GM12892 (cell line): ENCODE results near the gene PRR35.

Experiments
- DNase-seq: peaks from one replicate; pipeline ENCODE4 v3.0.0; 2011; ENCODE audit not compliant: insufficient read length
- FAIRE-seq: peaks from 2 replicates; lab custom pipeline; 2011; peaks lifted over from hg19 to GRCh38; lab: Jason Lieb, UNC
- POLR2A ChIP-seq: IDR thresholded peaks from 2 replicates; pipeline ENCODE4 v1.6.1; 2011; ENCODE audit warnings: low read depth, low read length, control low read depth
- POLR2AphosphoS5 ChIP-seq: IDR thresholded peaks from 2 replicates; pipeline ENCODE4 v1.6.1; 2011; ENCODE audit warnings: low read depth, low read length, control low read depth
- TAF1 ChIP-seq: IDR thresholded peaks from 2 replicates; pipeline ENCODE4 v1.6.1; 2011; ENCODE audit warnings: low read depth, mild to moderate bottlenecking, control low read depth, low read length, borderline replicate concordance

PRR35 gene

GRCh38 chr16:529012-529575 is 31.1 kb upstream of the PRR35 start:
- no peak for DNase-seq
- TF ChIP-seq POLR2AphosphoS5 = no peak
- TF ChIP-seq POLR2A = no peak
- no peak for TF ChIP-seq TAF1
- FAIRE-seq = no peak

- TF ChIP-seq POLR2A (no peak), TAF1 (no peak), POLR2AphosphoS5 (no peak)
- no peak for FAIRE-seq
Observed at GRCh38 chr16:530111-530817, 29.9 kb upstream of the PRR35 start.

GRCh38 chr16:531494-532125 is 28.6 kb upstream of the PRR35 start:
- FAIRE-seq = no peak

More at GRCh38 chr16:530111-530817, 29.9 kb upstream of the PRR35 start:
- DNase-seq = no peak

GRCh38 chr16:533391-534123 is 26.6 kb upstream of the PRR35 start:
- DNase-seq (no peak), FAIRE-seq (no peak)
- no peak for TF ChIP-seq POLR2A
- TF ChIP-seq POLR2AphosphoS5 = no peak
- TF ChIP-seq TAF1 = no peak

More at GRCh38 chr16:531494-532125, 28.6 kb upstream of the PRR35 start:
- no peak for DNase-seq
- TF ChIP-seq POLR2A (no peak), TAF1 (no peak), POLR2AphosphoS5 (no peak)

- no peak for TF ChIP-seq POLR2A
- no peak for TF ChIP-seq TAF1
- no peak for TF ChIP-seq POLR2AphosphoS5
- FAIRE-seq (no peak), DNase-seq (no peak)
Observed at GRCh38 chr16:534135-534534, 26.1 kb upstream of the PRR35 start.

GRCh38 chr16:534856-535445 is 25.2 kb upstream of the PRR35 start:
- no peak for FAIRE-seq
- TF ChIP-seq TAF1 = no peak
- TF ChIP-seq POLR2A = no peak
- no peak for TF ChIP-seq POLR2AphosphoS5
- DNase-seq = no peak

- TF ChIP-seq POLR2A (no peak), POLR2AphosphoS5 (no peak), TAF1 (no peak)
- DNase-seq (no peak), FAIRE-seq (no peak)
Observed at GRCh38 chr16:535446-536405, 24.5 kb upstream of the PRR35 start.

GRCh38 chr16:536746-537145 is 23.4 kb upstream of the PRR35 start:
- TF ChIP-seq TAF1 (no peak), POLR2AphosphoS5 (no peak), POLR2A (no peak)
- no peak for FAIRE-seq
- DNase-seq = no peak

- DNase-seq (no peak), FAIRE-seq (no peak)
- no peak for TF ChIP-seq POLR2AphosphoS5
- no peak for TF ChIP-seq TAF1
- TF ChIP-seq POLR2A = no peak
Observed at GRCh38 chr16:537415-538335, 22.5 kb upstream of the PRR35 start.
